Naive thymus-derived CD4-positive, alpha-beta T cell (primary cell): Measurements from ENCODE around the gene PANX2. TPM values are rescaled to one million over a fixed set of nuclear protein-coding genes. Genes with fewer than 3 reads are reported as not detected.

Source experiments
- ATAC-seq: fragments of 150-1000 bp; cut with Tn5 transposase; 2 replicates; pipeline ENCODE4 v1.10.0; 2021; ENCODE audit warnings: mild to moderate bottlenecking, moderate library complexity
- CTCF ChIA-PET: fragments of 350-600 bp; sonication (Branson Sonifier 250); formaldehyde crosslinking; loops from one replicate; lab custom pipeline; 2021; ENCODE audit warnings: antibody characterized with exemption; lab: Charles Lee
- POLR2A ChIA-PET: fragments of 350-600 bp; sonication (Branson Sonifier 250); formaldehyde crosslinking; loops from one replicate; lab custom pipeline; 2021; ENCODE audit warnings: antibody characterized with exemption, inconsistent platforms; lab: Charles Lee
- DNase-seq, 9 donors: peaks; one replicate each; pipeline versions ENCODE4 v3.0.0 to v3.0.0-alpha.2; 2020 to 2022; ENCODE audit warnings: mixed read lengths in 1 of 9
- H3K27ac ChIP-seq: one replicate; pipeline ENCODE4 v1.7.0; 2013; ENCODE audit warnings: mild to moderate bottlenecking, low read depth, low read length, moderate library complexity
- H3K27me3 ChIP-seq, 2 donors: one replicate each; pipeline ENCODE4 v1.7.0; 2013; ENCODE audit warnings: low read length in 2 of 2, mild to moderate bottlenecking in 2 of 2, moderate library complexity in 2 of 2; ENCODE audit not compliant: control insufficient read depth in 2 of 2, insufficient read depth in 2 of 2
- H3K36me3 ChIP-seq, 3 experiments: 1 replicate in 2 of 3; 2 replicates in 1 of 3; pipeline ENCODE4 v1.7.0; 2013; ENCODE audit warnings: low read length in 3 of 3, mild to moderate bottlenecking in 3 of 3, moderate library complexity in 1 of 3; ENCODE audit not compliant: insufficient read depth in 3 of 3, control insufficient read depth in 2 of 3
- H3K4me1 ChIP-seq, 2 donors: one replicate each; pipeline ENCODE4 v1.7.0; 2013; ENCODE audit warnings: low read length in 2 of 2, mild to moderate bottlenecking in 2 of 2, moderate library complexity in 1 of 2; ENCODE audit not compliant: control insufficient read depth in 2 of 2, insufficient read depth in 2 of 2
- H3K4me3 ChIP-seq: 2 replicates; pipeline ENCODE4 v1.7.0; 2013; ENCODE audit warnings: mild to moderate bottlenecking, low read length
- H3K9me3 ChIP-seq, 3 experiments: 1 replicate in 2 of 3; 2 replicates in 1 of 3; pipeline ENCODE4 v1.7.0; 2013; ENCODE audit warnings: low read length in 3 of 3; ENCODE audit not compliant: control insufficient read depth in 2 of 3
- H3K27ac Mint-ChIP-seq, 9 donors: one replicate each; pipeline ENCODE4 v1.8.0; 2020 to 2022; ENCODE audit warnings: mixed read lengths in 9 of 9, mild to moderate bottlenecking in 8 of 9, moderate library complexity in 5 of 9, inconsistent platforms in 2 of 9
- H3K27me3 Mint-ChIP-seq, 5 donors: one replicate each; pipeline ENCODE4 v1.8.0; 2021 to 2022; ENCODE audit warnings: mixed read lengths in 5 of 5, mild to moderate bottlenecking in 1 of 5
- H3K36me3 Mint-ChIP-seq, 5 donors: one replicate each; pipeline ENCODE4 v1.8.0; 2020 to 2022; ENCODE audit warnings: mixed read lengths in 5 of 5, mild to moderate bottlenecking in 3 of 5, inconsistent platforms in 1 of 5
- H3K4me1 Mint-ChIP-seq, 7 donors: one replicate each; pipeline ENCODE4 v1.8.0; 2020 to 2022; ENCODE audit warnings: mixed read lengths in 7 of 7, mild to moderate bottlenecking in 3 of 7, inconsistent platforms in 1 of 7
- H3K4me3 Mint-ChIP-seq, 10 donors: one replicate each; pipeline ENCODE4 v1.8.0; 2020 to 2022; ENCODE audit warnings: mild to moderate bottlenecking in 10 of 10, mixed read lengths in 10 of 10, moderate library complexity in 6 of 10, inconsistent platforms in 2 of 10
- H3K9me3 Mint-ChIP-seq, 11 donors: one replicate each; pipeline ENCODE4 v1.8.0; 2020 to 2022; ENCODE audit warnings: mixed read lengths in 11 of 11, mild to moderate bottlenecking in 4 of 11, inconsistent platforms in 1 of 11, moderate library complexity in 1 of 11
- intact Hi-C, 2 donors: fragments of 100-400 bp; cut with micrococcal nuclease; formaldehyde crosslinking; loops; one replicate each; pipeline ENCODE4 v1.15.1; 2023
- polyA plus RNA-seq, 2 donors: library from polyadenylated mRNA; unstranded; fragments of 300-500 nt; fragmentation: Illumina TruSeq; gene quantifications; one replicate each; pipeline ENCODE4 v1.2.3, GENCODE V29; 2021
- total RNA-seq, 6 experiments: library from RNA in 5 of 6; stranded (reverse) in 5 of 6; gene quantifications; 1 replicate in 5 of 6; 2 replicates in 1 of 6; pipeline ENCODE4 v1.2.3 and lab custom pipeline; 2021 to 2026

The PANX2 gene
- total and polyA plus RNA-seq, 7 experiments from 2014 or later, result 0.27 to 2.0 (median 0.66) TPM; not detected in 4

DNA sequence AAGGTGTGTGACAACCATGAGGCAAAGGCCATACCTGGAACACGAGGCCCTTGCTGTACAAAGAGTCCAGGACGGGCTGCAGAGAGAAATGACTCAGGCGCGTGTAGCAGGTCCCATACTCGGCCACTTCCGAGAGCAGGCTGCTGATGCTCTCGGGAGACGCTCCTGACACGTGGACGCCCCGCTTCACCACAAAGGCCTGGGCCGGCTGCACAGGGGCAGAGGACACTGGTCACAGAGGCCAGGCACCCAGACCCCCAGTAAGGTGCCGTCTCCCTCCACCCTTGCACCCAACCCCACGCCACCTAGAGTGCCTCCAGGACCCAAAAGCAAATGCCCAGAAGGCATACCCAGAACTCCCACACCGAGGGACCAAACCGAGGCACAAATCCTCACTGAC is 58.8 kb downstream of the PANX2 start:
- Histone ChIP-seq H3K4me3 (no peak overlapping the region), H3K27me3 (no peaks in the 10 kb centered on the region), H3K36me3 (peaks cover 0 to 78% (median 18%) of the 10 kb centered on the region in 3 experiments), H3K4me1 (no peaks in the 10 kb centered on the region), H3K27ac (no peak overlapping the region), H3K9me3 (no peaks in the 10 kb centered on the region)
- Mint-ChIP-seq H3K4me1 (peaks cover 0 to 18% (median 6%) of the 10 kb centered on the region in 7 donors), H3K27me3 (no peaks in the 10 kb centered on the region), H3K9me3 (peaks cover 0 to 2% (median 0%) of the 10 kb centered on the region in 11 donors), H3K4me3 (no peak overlapping the region), H3K27ac (no peak overlapping the region), H3K36me3 (peaks cover 0 to 22% (median 5%) of the 10 kb centered on the region in 5 donors)
- CTCF ChIA-PET, result no interaction called here
- intact Hi-C loops, result no loop called here
- ATAC-seq (no peak), DNase-seq (no peak)
- POLR2A ChIA-PET, result no interaction called here

Other genes starting within 250 kb of the PANX2 start
- gene PIM3, start 210.0 kb upstream of the PANX2 start, total RNA-seq, result 100 to 1,000 TPM in 2 of 5 experiments, 10 to 100 TPM in 3; 44.4 to 164 (median 78.3) TPM
- 10 to 100 TPM; 21.3 to 38.8 TPM for gene PIM3, start 210.0 kb upstream of the PANX2 start, polyA plus RNA-seq
- not detected for gene IL17REL, start 158.0 kb upstream of the PANX2 start, total RNA-seq
- gene IL17REL, start 158.0 kb upstream of the PANX2 start, polyA plus RNA-seq, result not detected
- not detected for gene TTLL8, start 112.4 kb upstream of the PANX2 start, total RNA-seq
- gene TTLL8, start 112.4 kb upstream of the PANX2 start, polyA plus RNA-seq, result not detected
- 1 to 10 TPM in 2 of 5 experiments, under 1 TPM in 1, not detected in 2; 0.10 to 7.2 (median 2.3) TPM for gene MLC1, start 85.3 kb upstream of the PANX2 start, total RNA-seq
- under 1 TPM; 0.08 to 0.48 TPM for gene MLC1, start 85.3 kb upstream of the PANX2 start, polyA plus RNA-seq
- not detected for gene MOV10L1, start 80.7 kb upstream of the PANX2 start, total RNA-seq
- not detected for gene MOV10L1, start 80.7 kb upstream of the PANX2 start, polyA plus RNA-seq
- 100 to 1,000 TPM; 106 to 157 (median 124) TPM for gene TRABD, start 15.2 kb downstream of the PANX2 start, total RNA-seq
- 10 to 100 TPM; 29.4 to 50.0 TPM for gene TRABD, start 15.2 kb downstream of the PANX2 start, polyA plus RNA-seq
- gene SELENOO, start 30.3 kb downstream of the PANX2 start, total RNA-seq, result 10 to 100 TPM; 26.7 to 36.6 (median 32.4) TPM
- gene SELENOO, start 30.3 kb downstream of the PANX2 start, polyA plus RNA-seq, result 1 to 10 TPM; 3.4 to 5.9 TPM
- 100 to 1,000 TPM in 4 of 5 experiments, 10 to 100 TPM in 1; 67.8 to 146 (median 134) TPM for gene TUBGCP6, start 74.3 kb downstream of the PANX2 start, total RNA-seq
- gene TUBGCP6, start 74.3 kb downstream of the PANX2 start, polyA plus RNA-seq, result 10 to 100 TPM; 15.2 to 28.4 TPM
- gene HDAC10, start 80.5 kb downstream of the PANX2 start, total RNA-seq, result 100 to 1,000 TPM in 3 of 5 experiments, 10 to 100 TPM in 2; 95.9 to 139 (median 105) TPM
- gene HDAC10, start 80.5 kb downstream of the PANX2 start, polyA plus RNA-seq, result 1 to 10 TPM; 7.1 to 9.8 TPM
- gene MAPK12, start 91.0 kb downstream of the PANX2 start, total RNA-seq, result 1 to 10 TPM; 1.7 to 6.2 (median 2.3) TPM
- under 1 TPM in 1 of 2 donors, not detected in 1; 0.07 TPM for gene MAPK12, start 91.0 kb downstream of the PANX2 start, polyA plus RNA-seq
- gene MAPK11, start 99.6 kb downstream of the PANX2 start, total RNA-seq, result 10 to 100 TPM in 1 of 5 experiments, 1 to 10 TPM in 4; 1.3 to 22.9 (median 4.5) TPM
- under 1 TPM; 0.13 to 0.19 TPM for gene MAPK11, start 99.6 kb downstream of the PANX2 start, polyA plus RNA-seq
- 100 to 1,000 TPM in 1 of 5 experiments, 10 to 100 TPM in 2, 1 to 10 TPM in 2; 2.9 to 138 (median 12.6) TPM for gene PLXNB2, start 136.9 kb downstream of the PANX2 start, total RNA-seq
- under 1 TPM; 0.05 to 0.32 TPM for gene PLXNB2, start 136.9 kb downstream of the PANX2 start, polyA plus RNA-seq
- gene DENND6B, start 156.3 kb downstream of the PANX2 start, total RNA-seq, result 1 to 10 TPM; 2.1 to 4.0 (median 2.8) TPM
- gene DENND6B, start 156.3 kb downstream of the PANX2 start, polyA plus RNA-seq, result under 1 TPM; 0.19 to 0.61 TPM
- 10 to 100 TPM; 57.8 to 88.1 (median 78.1) TPM for gene PPP6R2, start 172.6 kb downstream of the PANX2 start, total RNA-seq
- 10 to 100 TPM; 17.0 to 38.8 TPM for gene PPP6R2, start 172.6 kb downstream of the PANX2 start, polyA plus RNA-seq